HepG2 (cell line): ENCODE results near the gene CHIC1. TPM values are rescaled to one million over a fixed set of nuclear protein-coding genes. Genes with fewer than 3 reads are reported as not detected.
"Not testable (repeated sequence)": the region's sequence is repeated elsewhere in the genome, so short reads cannot be mapped to it uniquely, and the experiment has no call there.

ENCODE experiments used
- ATAC-seq: fragments of 200-7000 bp; cut with Tn5 transposase; 3 replicates; pipeline ENCODE4 v1.9.1; 2020; ENCODE audit warnings: mild to moderate bottlenecking, moderate library complexity
- BruUV-seq: library from RNA; stranded (reverse); fragments of 400-500 nt; replicated peaks from 2 replicates; lab custom pipeline; 2021; lab: Mats Ljungman, UMichigan
- CTCF ChIA-PET: fragments of 300-600 bp; formaldehyde crosslinking; extraction: SDS; loops from one replicate; lab custom pipeline; 2021; ENCODE audit warnings: low total read pairs, inconsistent platforms, low intra/inter-chr PET ratio; lab: Yijun Ruan, JAX
- POLR2A ChIA-PET: fragments of 350-600 bp; sonication (Branson Sonifier 250); formaldehyde crosslinking; loops from one replicate; lab custom pipeline; 2020; ENCODE audit warnings: antibody characterized with exemption, inconsistent platforms; lab: Yijun Ruan, JAX
- DNase-seq: peaks from one replicate; pipeline ENCODE4 v3.0.0-alpha.2; 2015; ENCODE audit warnings: low spot score
- FAIRE-seq: peaks from 3 replicates; lab custom pipeline; 2011; peaks lifted over from hg19 to GRCh38; lab: Jason Lieb, UNC
- H2AFZ ChIP-seq: one replicate; pipeline ENCODE4 v1.6.1; 2011; ENCODE audit warnings: low read length, inconsistent platforms
- H3K27ac ChIP-seq: fragments of 300-600 bp; 3 replicates; pipeline ENCODE4 v1.8.0; 2011; ENCODE audit warnings: mixed run types, mild to moderate bottlenecking, mixed read lengths, low read length, inconsistent platforms; ENCODE audit not compliant: insufficient read depth; ENCODE audit errors: extremely low read length
- H3K27me3 ChIP-seq, 2 experiments: fragments of 200-600 bp in 1 of 2; 2 replicates in 1 of 2; 3 replicates in 1 of 2; pipeline versions ENCODE4 v1.6.0 to v1.8.0; 2011; ENCODE audit warnings: low read length in 2 of 2, mild to moderate bottlenecking in 2 of 2, moderate library complexity in 2 of 2, inconsistent platforms in 1 of 2; ENCODE audit not compliant: insufficient read depth in 2 of 2, control insufficient read depth in 1 of 2
- H3K36me3 ChIP-seq, 2 experiments: fragments of 200-600 bp in 1 of 2; replicated peaks in 1 of 2; 2 replicates in 1 of 2; 3 replicates in 1 of 2; pipeline versions ENCODE4 v1.5.1 to v1.8.0; 2011; ENCODE audit warnings: low read length in 2 of 2, inconsistent platforms in 1 of 2; ENCODE audit not compliant: insufficient read depth in 2 of 2, control insufficient read depth in 1 of 2
- H3K4me1 ChIP-seq: 2 replicates; pipeline ENCODE4 v1.5.1; 2012; ENCODE audit warnings: low read length, inconsistent platforms; ENCODE audit not compliant: insufficient read depth
- H3K4me2 ChIP-seq: 2 replicates; pipeline ENCODE4 v1.6.0; 2011; ENCODE audit warnings: low read depth, low read length, inconsistent platforms
- H3K4me3 ChIP-seq, 3 experiments: fragments of 200-600 bp in 1 of 3; sonication (generic), shearing (Covaris generic) in 1 of 3; replicated peaks in 1 of 3; 2 replicates each; pipeline ENCODE4 v1.5.1; 2011 to 2016; ENCODE audit warnings: low read length in 3 of 3, inconsistent platforms in 2 of 3, low read depth in 2 of 3, mild to moderate bottlenecking in 2 of 3, control low read depth in 1 of 3, mixed read lengths in 1 of 3; ENCODE audit not compliant: insufficient read depth in 1 of 3
- H3K79me2 ChIP-seq: one replicate; pipeline ENCODE4 v1.6.1; 2011; ENCODE audit warnings: low read length, inconsistent platforms; ENCODE audit not compliant: insufficient read depth
- H3K9ac ChIP-seq: 2 replicates; pipeline ENCODE4 v1.6.0; 2011; ENCODE audit warnings: mild to moderate bottlenecking, low read depth, low read length, inconsistent platforms; ENCODE audit not compliant: insufficient read depth
- H3K9me3 ChIP-seq: 2 replicates; pipeline ENCODE4 v1.5.1; 2012; ENCODE audit warnings: mild to moderate bottlenecking, low read length
- H4K20me1 ChIP-seq: 2 replicates; pipeline ENCODE4 v1.6.0; 2011; ENCODE audit warnings: inconsistent platforms, mild to moderate bottlenecking, low read length, moderate library complexity; ENCODE audit not compliant: insufficient read depth
- ATF7 ChIP-seq, 2 experiments: fragments of 450-650 bp in 1 of 2; sonication (generic) in 1 of 2; formaldehyde crosslinking in 1 of 2; IDR thresholded peaks; 2 replicates each; pipeline versions ENCODE4 v1.4.0 to v1.6.1; 2016 to 2020; ENCODE audit warnings: antibody characterized with exemption in 1 of 2, mild to moderate bottlenecking in 1 of 2, missing genetic modification reagents in 1 of 2
- FOXP1 ChIP-seq, 2 experiments: fragments of 450-650 bp in 1 of 2; IDR thresholded peaks; 2 replicates each; pipeline ENCODE4 v1.6.1; 2017 to 2018; ENCODE audit warnings: antibody characterized with exemption in 1 of 2
- RORA ChIP-seq: sonication (generic); formaldehyde crosslinking; IDR thresholded peaks from 2 replicates; pipeline ENCODE4 v1.5.0; 2020; ENCODE audit warnings: mild to moderate bottlenecking, missing genetic modification reagents, moderate library complexity
- WGBS: methylation state at CpG from one replicate; pipeline ENCODE4 v1.1.6; 2017; ENCODE audit warnings: low lambda C conversion rate; 5-methylcytosine and 5-hydroxymethylcytosine counted together
- in situ Hi-C: cut with HindIII; loops from 2 replicates; pipeline ENCODE4 v1.10.0; 2017; ENCODE audit warnings: low pct_unique_long_range_greater_than_20kb; ENCODE audit not compliant: extremely low pct_ligation_motif_present
- intact Hi-C: fragments of 100-400 bp; cut with micrococcal nuclease; formaldehyde crosslinking; loops from one replicate; pipeline ENCODE4 v1.10.0; 2022; ENCODE audit not compliant: unreplicated experiment
- polyA plus RNA-seq, 8 experiments: library from polyadenylated mRNA; depleted of rRNA in 3 of 8; stranded (reverse) in 7 of 8; unstranded in 1 of 8; fragments of >200 nt; fragmentation: Illumina TruSeq in 4 of 8; extraction: Trizol in 4 of 8; gene quantifications; 2 replicates each; pipeline versions ENCODE4 v1.2.1 to v1.2.3, GENCODE V29; 2011 to 2016; ENCODE audit warnings: low read depth in 4 of 8, missing spikeins in 1 of 8, mixed read lengths in 1 of 8; ENCODE audit not compliant: insufficient read depth in 1 of 8
- total RNA-seq, 5 experiments: library from RNA; depleted of rRNA; stranded (reverse); fragments of >200 nt; fragmentation: Illumina TruSeq; extraction: Trizol; gene quantifications; 2 replicates each; pipeline ENCODE4 v1.2.3, GENCODE V29; 2016; ENCODE audit warnings: low read depth in 1 of 5

CHIC1 gene
- total and polyA plus RNA-seq, 2 of the 13 experiments (the other 11 are each of a cell fraction or from before 2014, with no cell fraction given), result 0.04 TPM; not detected in 1

- no peak overlapping the region for H3K27ac ChIP-seq
- ATAC-seq, result no peak
- H3K9me3 ChIP-seq, result no peaks in the 10 kb centered on the region
- ChIA-PET CTCF (no interaction called here), POLR2A (no interaction called here)
- BruUV-seq, result no TSS peak
- H3K4me1 ChIP-seq, result no peaks in the 10 kb centered on the region
- H3K4me3 ChIP-seq, result no peak overlapping the region
- H3K79me2 ChIP-seq, result no peaks in the 10 kb centered on the region
- H2AFZ ChIP-seq, result no peak overlapping the region
- in situ Hi-C loops, result no loop called here
- intact Hi-C loops, result no loop called here
- H4K20me1 ChIP-seq, result no peaks in the 10 kb centered on the region
- H3K27me3 ChIP-seq, result no peaks in the 10 kb centered on the region
- no peak for FAIRE-seq
- H3K4me2 ChIP-seq, result no peak overlapping the region
- no peak overlapping the region for H3K9ac ChIP-seq
- TF ChIP-seq RORA (CRISPR knock-in tag) (no peak), FOXP1 (IDR thresholded peaks at IDR 0.05) (no peak), FOXP1 (CRISPR knock-in tag; IDR thresholded peaks at IDR 0.05) (no peak)
- no peak for DNase-seq
- no peaks in the 10 kb centered on the region for H3K36me3 ChIP-seq
Observed at GRCh38 chrX:73647632-73648322, 84.8 kb downstream of the CHIC1 start.

- ATAC-seq; intact Hi-C loops; POLR2A ChIA-PET; H3K4me1 ChIP-seq; H4K20me1 ChIP-seq; in situ Hi-C loops; CTCF ChIA-PET; H3K4me3 ChIP-seq; FAIRE-seq; BruUV-seq; H3K27ac ChIP-seq; H3K9ac ChIP-seq; H3K36me3 ChIP-seq; H2AFZ ChIP-seq; H3K9me3 ChIP-seq; H3K27me3 ChIP-seq; H3K79me2 ChIP-seq; H3K4me2 ChIP-seq; DNase-seq; TF ChIP-seq ATF7 (CRISPR knock-in tag; IDR thresholded peaks at IDR 0.05): not testable (repeated sequence)
- peak; percentile 51; the same call in 1 of the 2 replicates for TF ChIP-seq ATF7 (IDR thresholded peaks at IDR 0.05)
- WGBS, result 0% methylated on average over 1 of the region's 1 CpG
Observed at GRCh38 chrX:73661322-73661721, 98.3 kb downstream of the CHIC1 start.
